ENCODE measurements around the gene RET.

- TF ChIP-seq CTCF (IDR thresholded peaks at IDR 0.05; ENCODE audit: low read depth, low read length) (no peak), MYC (IDR thresholded peaks at IDR 0.05; ENCODE audit: low read depth, low read length) (no peak), MAX (IDR thresholded peaks at IDR 0.05; ENCODE audit: low read depth, low read length) (no peak), POLR2A (IDR thresholded peaks at IDR 0.05; ENCODE audit: extremely low read depth, insufficient read length) (no peak)
These were observed 89.5 kb downstream of the RET start for GRCh38 chr10:43166207-43166879.

Measured in NB4 (cell line).